Skin epidermis (tissue), 12 donors: ENCODE measurements around the gene NTN1.
"Not testable (repeated sequence)": the region's sequence is repeated elsewhere in the genome, so short reads cannot be mapped to it uniquely, and the experiment has no call there.

Experiments
- H3K27ac ChIP-seq, 21 experiments: fragments of 200-600 bp; sonication (generic) in 11 of 21; one replicate each; pipeline ENCODE4 v1.5.0; 2020; ENCODE audit warnings: mild to moderate bottlenecking in 3 of 21, inconsistent platforms in 2 of 21, moderate library complexity in 2 of 21
- H3K4me3 ChIP-seq, 7 experiments: fragments of 200-600 bp; sonication (generic) in 2 of 7; one replicate each; pipeline ENCODE4 v1.5.0; 2020; ENCODE audit warnings: inconsistent platforms in 2 of 7, mild to moderate bottlenecking in 2 of 7, moderate library complexity in 1 of 7

NTN1 gene

GRCh38 chr17:9021158-9021991 is at the start of gene NTN1:
Gene NTN1, plus strand, starts transcription at chr17:9021510. Its CDS starts 864 bp downstream, at chr17:9022374.
- Histone ChIP-seq H3K27ac (peak within 1 kb of the TSS in 19 of 21 experiments; percentile 7 to 78 (median 46)), H3K4me3 (peak within 1 kb of the TSS; percentile 37 to 64 (median 56))

GRCh38 chr17:8975091-8975725 is 46.1 kb upstream of the NTN1 start:
- Histone ChIP-seq H3K4me3 (no peak overlapping the region), H3K27ac (no peak overlapping the region)

GRCh38 chr17:8976638-8977037 is 44.7 kb upstream of the NTN1 start:
- Histone ChIP-seq H3K4me3 (no peak overlapping the region), H3K27ac (no peak overlapping the region)

GRCh38 chr17:8979715-8980114 is 41.6 kb upstream of the NTN1 start:
- no peak overlapping the region for H3K27ac ChIP-seq
- no peak overlapping the region for H3K4me3 ChIP-seq

GRCh38 chr17:8981443-8981842 is 39.9 kb upstream of the NTN1 start:
- Histone ChIP-seq H3K4me3 (no peak overlapping the region), H3K27ac (no peak overlapping the region)

GRCh38 chr17:8984225-8984624 is 37.1 kb upstream of the NTN1 start:
- not testable (repeated sequence) for H3K27ac ChIP-seq, H3K4me3 ChIP-seq

- Histone ChIP-seq H3K4me3 (no peak overlapping the region), H3K27ac (no peak overlapping the region)
Measured at GRCh38 chr17:8985054-8985701, 36.1 kb upstream of the NTN1 start.

- no peak overlapping the region for H3K27ac ChIP-seq
- no peak overlapping the region for H3K4me3 ChIP-seq
Measured at GRCh38 chr17:8986295-8986694, 35.0 kb upstream of the NTN1 start.

GRCh38 chr17:8988263-8988935 is 32.9 kb upstream of the NTN1 start:
- H3K4me3 ChIP-seq = not testable (repeated sequence)

GRCh38 chr17:8991514-8992285 is 29.6 kb upstream of the NTN1 start:
- Histone ChIP-seq H3K27ac (no peak overlapping the region), H3K4me3 (no peak overlapping the region)

More at GRCh38 chr17:8988263-8988935, 32.9 kb upstream of the NTN1 start:
- not testable (repeated sequence) for H3K27ac ChIP-seq

GRCh38 chr17:8994319-8994718 is 27.0 kb upstream of the NTN1 start:
- no peak overlapping the region for H3K4me3 ChIP-seq
- H3K27ac ChIP-seq = no peak overlapping the region

GRCh38 chr17:8995711-8996110 is 25.6 kb upstream of the NTN1 start:
- Histone ChIP-seq H3K27ac (no peak overlapping the region), H3K4me3 (no peak overlapping the region)

GRCh38 chr17:8997994-8998628 is 23.2 kb upstream of the NTN1 start:
- Histone ChIP-seq H3K4me3 (no peak overlapping the region), H3K27ac (no peak overlapping the region)

- no peak overlapping the region for H3K27ac ChIP-seq
- no peak overlapping the region for H3K4me3 ChIP-seq
Measured at GRCh38 chr17:9001559-9001958, 19.8 kb upstream of the NTN1 start.

GRCh38 chr17:9002227-9002605 is 19.1 kb upstream of the NTN1 start:
- H3K4me3 ChIP-seq = no peak overlapping the region
- H3K27ac ChIP-seq = no peak overlapping the region

- H3K4me3 ChIP-seq = peak overlapping the region; percentile 24 to 50 (median 35)
- peak overlapping the region in 1 of 21 experiments; percentile 29 for H3K27ac ChIP-seq
Measured at GRCh38 chr17:9002606-9003354, 18.5 kb upstream of the NTN1 start.

- peak overlapping the region in 1 of 21 experiments; percentile 29 for H3K27ac ChIP-seq
- H3K4me3 ChIP-seq = peak overlapping the region; percentile 24 to 50 (median 35)
Measured at GRCh38 chr17:9003355-9004131, 17.8 kb upstream of the NTN1 start.
